Fibroblast of lung (primary cell): ENCODE data around the gene SNX5. TPM values are rescaled to one million over a fixed set of nuclear protein-coding genes. Genes with fewer than 3 reads are reported as not detected.

ENCODE experiments used
- DNase-seq, 2 donors: peaks; one replicate each; pipeline versions ENCODE4 v3.0.0 to v3.0.0-alpha.2; 2010; ENCODE audit warnings: low read depth in 2 of 2
- H2AFZ ChIP-seq: 2 replicates; pipeline ENCODE4 v1.5.1; 2012; ENCODE audit warnings: low read length, control low read depth, inconsistent platforms
- H3K27ac ChIP-seq: 2 replicates; pipeline ENCODE4 v1.5.1; 2011; ENCODE audit warnings: low read length, control low read depth; ENCODE audit not compliant: insufficient read depth
- H3K27me3 ChIP-seq: 2 replicates; pipeline ENCODE4 v1.5.1; 2011; ENCODE audit warnings: mild to moderate bottlenecking, low read length; ENCODE audit not compliant: control insufficient read depth, insufficient read depth
- H3K36me3 ChIP-seq: 2 replicates; pipeline ENCODE4 v1.5.1; 2011; ENCODE audit warnings: low read length; ENCODE audit not compliant: control insufficient read depth, insufficient read depth
- H3K4me1 ChIP-seq: 2 replicates; pipeline ENCODE4 v1.5.1; 2011; ENCODE audit warnings: low read length; ENCODE audit not compliant: control insufficient read depth, insufficient read depth; ENCODE audit errors: extremely low read depth
- H3K4me2 ChIP-seq: 2 replicates; pipeline ENCODE4 v1.5.1; 2011; ENCODE audit warnings: low read length, control low read depth; ENCODE audit not compliant: insufficient read depth; ENCODE audit errors: extremely low read depth
- H3K4me3 ChIP-seq, 4 experiments: fragments of 200-600 bp in 1 of 4; sonication (generic) in 1 of 4; replicated peaks in 1 of 4; 2 replicates each; pipeline ENCODE4 v1.5.1; 2011 to 2016; ENCODE audit warnings: low read length in 4 of 4, low read depth in 3 of 4, mild to moderate bottlenecking in 3 of 4, control low read depth in 2 of 4, inconsistent platforms in 1 of 4, mixed read lengths in 1 of 4; ENCODE audit not compliant: insufficient read depth in 1 of 4; ENCODE audit errors: control extremely low read depth in 1 of 4
- H3K79me2 ChIP-seq: 2 replicates; pipeline ENCODE4 v1.5.1; 2012; ENCODE audit warnings: mild to moderate bottlenecking, low read length, inconsistent platforms; ENCODE audit not compliant: control insufficient read depth, insufficient read depth
- H3K9ac ChIP-seq: 2 replicates; pipeline ENCODE4 v1.5.1; 2011; ENCODE audit warnings: mild to moderate bottlenecking, low read length, control low read depth; ENCODE audit not compliant: insufficient read depth
- H3K9me3 ChIP-seq: 2 replicates; pipeline ENCODE4 v1.5.1; 2012; ENCODE audit warnings: low read depth, low read length; ENCODE audit not compliant: control insufficient read depth, insufficient read depth
- H4K20me1 ChIP-seq: 2 replicates; pipeline ENCODE4 v1.5.1; 2011; ENCODE audit warnings: low read length; ENCODE audit not compliant: control insufficient read depth, insufficient read depth; ENCODE audit errors: extremely low read depth
- CTCF ChIP-seq, 2 donors: IDR thresholded peaks in 1 of 2; conservative IDR thresholded peaks in 1 of 2; 1 replicate in 1 of 2; 2 replicates in 1 of 2; pipeline ENCODE4 v1.5.1; 2011 to 2012; ENCODE audit warnings: low read length in 2 of 2, control low read depth in 1 of 2, inconsistent platforms in 1 of 2, low read depth in 1 of 2, mild to moderate bottlenecking in 1 of 2
- EZH2 ChIP-seq: IDR thresholded peaks from 2 replicates; pipeline ENCODE4 v1.5.1; 2012; ENCODE audit warnings: low read length, control low read depth, mild to moderate bottlenecking; ENCODE audit errors: missing control alignments
- polyA plus RNA-seq, 2 donors: library from polyadenylated mRNA; depleted of rRNA in 1 of 2; stranded (reverse) in 1 of 2; unstranded in 1 of 2; fragments of >200 nt; gene quantifications; 2 replicates each; pipeline ENCODE4 v1.2.1, GENCODE V29; 2011 to 2012; ENCODE audit warnings: missing spikeins in 1 of 2
- total RNA-seq: library from RNA; depleted of rRNA; stranded (reverse); fragments of >200 nt; gene quantifications from 2 replicates; pipeline ENCODE4 v1.2.1, GENCODE V29; 2014

The SNX5 gene
- total and polyA plus RNA-seq, 2 donors (not counting 1 experiment from before 2014, with no cell fraction given): 73.5 to 127 TPM

GRCh38 chr20:17993546-17993945, 25.0 kb upstream of the SNX5 start:
- TF ChIP-seq EZH2 (no peak), CTCF (conservative IDR thresholded peaks at IDR 0.05 in 1 of 2, IDR thresholded peaks at IDR 0.05 in 1 of 2; ENCODE audit: low read depth in 1 of 2, low read length in 2 of 2) (no peak)
- Histone ChIP-seq H3K9me3 (no peaks in the 10 kb centered on the region), H3K27ac (no peak overlapping the region)

GRCh38 chr20:17992847-17993513, 24.4 kb upstream of the SNX5 start:
- TF ChIP-seq EZH2: no peak
- TF ChIP-seq CTCF (conservative IDR thresholded peaks at IDR 0.05 in 1 of 2, IDR thresholded peaks at IDR 0.05 in 1 of 2; ENCODE audit: low read depth in 1 of 2, low read length in 2 of 2): no peak
- no peaks in the 10 kb centered on the region for H4K20me1 ChIP-seq
- no peaks in the 10 kb centered on the region for H3K79me2 ChIP-seq
- H3K27ac ChIP-seq: no peak overlapping the region
- H2AFZ ChIP-seq: no peak overlapping the region
- peak; percentile 24 to 44 for DNase-seq
- H3K4me2 ChIP-seq: no peak overlapping the region
- H3K9ac ChIP-seq: no peak overlapping the region
- no peak overlapping the region for H3K4me3 ChIP-seq
- peaks cover 2% of the 10 kb centered on the region for H3K27me3 ChIP-seq
- no peaks in the 10 kb centered on the region for H3K9me3 ChIP-seq
- no peaks in the 10 kb centered on the region for H3K4me1 ChIP-seq
- H3K36me3 ChIP-seq: peaks cover 4% of the 10 kb centered on the region

More at GRCh38 chr20:17993546-17993945, 25.0 kb upstream of the SNX5 start:
- no peaks in the 10 kb centered on the region for H3K79me2 ChIP-seq
- H3K27me3 ChIP-seq: peaks cover 2% of the 10 kb centered on the region
- no peak overlapping the region for H3K4me3 ChIP-seq
- DNase-seq: no peak
- no peaks in the 10 kb centered on the region for H4K20me1 ChIP-seq
- no peak overlapping the region for H3K9ac ChIP-seq
- no peak overlapping the region for H3K4me2 ChIP-seq
- no peak overlapping the region for H2AFZ ChIP-seq
- no peaks in the 10 kb centered on the region for H3K4me1 ChIP-seq
- peaks cover 4% of the 10 kb centered on the region for H3K36me3 ChIP-seq

GRCh38 chr20:17992224-17992637, 23.6 kb upstream of the SNX5 start:
- DNase-seq: no peak
- Histone ChIP-seq H3K9ac (no peak overlapping the region), H3K4me2 (no peak overlapping the region), H3K4me1 (no peaks in the 10 kb centered on the region), H3K4me3 (no peak overlapping the region), H3K79me2 (no peaks in the 10 kb centered on the region), H2AFZ (no peak overlapping the region), H3K9me3 (no peaks in the 10 kb centered on the region), H3K27ac (no peak overlapping the region), H4K20me1 (no peaks in the 10 kb centered on the region), H3K36me3 (peaks cover 4% of the 10 kb centered on the region), H3K27me3 (no peaks in the 10 kb centered on the region)
- TF ChIP-seq CTCF (conservative IDR thresholded peaks at IDR 0.05 in 1 of 2, IDR thresholded peaks at IDR 0.05 in 1 of 2; ENCODE audit: low read depth in 1 of 2, low read length in 2 of 2) (no peak), EZH2 (no peak)
